ENCODE data around the gene ELOVL1. TPM values are rescaled to one million over a fixed set of nuclear protein-coding genes. Genes with fewer than 3 reads are reported as not detected.

The ELOVL1 gene
- polyA plus RNA-seq, 2 of the 4 experiments (the other 2 are of a cell fraction) = 105 to 124 TPM

GRCh38 chr1:43358121-43358745 lies 9.6 kb downstream of the ELOVL1 start (continued):
- no peak for TF ChIP-seq TP53 (CRISPR knock-in tag; IDR thresholded peaks at IDR 0.05)
- peak; percentile 72 for TF ChIP-seq POLR2A (IDR thresholded peaks at IDR 0.05; ENCODE audit: low read length)
- TF ChIP-seq ZNF302 (CRISPR knock-in tag; IDR thresholded peaks at IDR 0.05) = no peak
- TF ChIP-seq RAD21 (conservative IDR thresholded peaks at IDR 0.05 in 1 of 2, IDR thresholded peaks at IDR 0.05 in 1 of 2) = peak in 1 of 2 experiments; percentile 30; a peak in 2 of 5 replicates
- no peak for TF ChIP-seq KDM5A (IDR thresholded peaks at IDR 0.05)
- no peak for TF ChIP-seq E2F6 (IDR thresholded peaks at IDR 0.05; ENCODE audit: borderline replicate concordance, low read depth)
- no peak for TF ChIP-seq ESRRA (IDR thresholded peaks at IDR 0.05; ENCODE audit: borderline replicate concordance, low read length)
- no peak for TF ChIP-seq FOSL2 (IDR thresholded peaks at IDR 0.05)
- no peak for TF ChIP-seq FOSL2 (CRISPR knock-in tag; IDR thresholded peaks at IDR 0.05)
- TF ChIP-seq MAX (IDR thresholded peaks at IDR 0.05) = no peak
- no peak for TF ChIP-seq POLR2AphosphoS2 (conservative IDR thresholded peaks at IDR 0.05; ENCODE audit: low read length)
- TF ChIP-seq PHF8 (IDR thresholded peaks at IDR 0.05; ENCODE audit: borderline replicate concordance, low read depth) = peak; percentile 59; the same call in 1 of the 2 replicates
- no peak for TF ChIP-seq GATA3 (IDR thresholded peaks at IDR 0.05; ENCODE audit: borderline replicate concordance)
- peak; percentile 47 for TF ChIP-seq CTCF (IDR thresholded peaks at IDR 0.05)
- TF ChIP-seq HEYL (CRISPR knock-in tag; IDR thresholded peaks at IDR 0.05) = no peak
- no peak for TF ChIP-seq ZSCAN20 (CRISPR knock-in tag; IDR thresholded peaks at IDR 0.05)
- no peak for TF ChIP-seq MAFK (IDR thresholded peaks at IDR 0.05; ENCODE audit: partially characterized antibody)
- no peak for TF ChIP-seq CHD2 (IDR thresholded peaks at IDR 0.05; ENCODE audit: low read length, partially characterized antibody)
- TF ChIP-seq CHD4 (IDR thresholded peaks at IDR 0.05; ENCODE audit: borderline replicate concordance) = no peak
- no peak for TF ChIP-seq ZFP36 (IDR thresholded peaks at IDR 0.05; ENCODE audit: borderline replicate concordance, partially characterized antibody)
- no peak for TF ChIP-seq RARB (CRISPR knock-in tag; IDR thresholded peaks at IDR 0.05)
- no peak for TF ChIP-seq KDM1A (IDR thresholded peaks at IDR 0.05; ENCODE audit: low read depth)
- no peak for TF ChIP-seq RFX5 (IDR thresholded peaks at IDR 0.05)
- TF ChIP-seq BHLHE40 (IDR thresholded peaks at IDR 0.05; ENCODE audit: low read depth, low read length) = no peak
- TF ChIP-seq SREBF2 (IDR thresholded peaks at IDR 0.05) = no peak
- TF ChIP-seq JUN (IDR thresholded peaks at IDR 0.05) = peak; percentile 78 to 81
- no peak for TF ChIP-seq CBX2 (IDR thresholded peaks at IDR 0.05; ENCODE audit: borderline replicate concordance, low read depth)

- H3K4me1 ChIP-seq = peaks cover 30% of the 10 kb centered on the region
- H3K27ac ChIP-seq = peak overlapping the region in 1 of 2 experiments; percentile 97; a peak in 2 of 6 replicates
- FAIRE-seq (no peak), DNase-seq (ENCODE audit: low read depth in 1 of 2, low spot score in 1 of 2) (no peak), ATAC-seq (no peak)
- H3K4me3 ChIP-seq = no peak overlapping the region
- no peaks in the 10 kb centered on the region for H3K9me3 ChIP-seq
- CTCF ChIA-PET = interaction anchor here (1.7 to 3.3 kb wide), 2 partner anchors 25 to 120 kb away, joined by 4 to 9 read pairs; no protein-coding TSS in a partner anchor
- TF ChIP-seq BHLHE40 (IDR thresholded peaks at IDR 0.05; ENCODE audit: low read depth, low read length) (no peak), EP300 (IDR thresholded peaks at IDR 0.05) (no peak), FOSL2 (IDR thresholded peaks at IDR 0.05) (no peak), FOSL2 (CRISPR knock-in tag; IDR thresholded peaks at IDR 0.05) (no peak), CTCF (IDR thresholded peaks at IDR 0.05) (no peak), CHD4 (IDR thresholded peaks at IDR 0.05; ENCODE audit: borderline replicate concordance) (no peak), JUN (IDR thresholded peaks at IDR 0.05) (no peak), RFX5 (IDR thresholded peaks at IDR 0.05) (no peak), HOXB5 (CRISPR knock-in tag; IDR thresholded peaks at IDR 0.05) (no peak), FOSB (CRISPR knock-in tag; IDR thresholded peaks at IDR 0.05) (no peak), GATA3 (IDR thresholded peaks at IDR 0.05; ENCODE audit: borderline replicate concordance) (no peak), HOXA7 (CRISPR knock-in tag; IDR thresholded peaks at IDR 0.05) (no peak), HEYL (CRISPR knock-in tag; IDR thresholded peaks at IDR 0.05) (no peak)
- POLR2A ChIA-PET = interaction anchor here (2.6 kb wide), 1 partner anchor 150 kb away, joined by 10 read pairs; no protein-coding TSS in a partner anchor
- H3K4me2 ChIP-seq = peak overlapping the region; percentile 91
- WGBS (ENCODE audit: missing lambda C conversion rate) = 95% methylated on average over 4 of the region's 4 CpGs
These were observed 10.6 kb downstream of the ELOVL1 start for GRCh38 chr1:43357251-43357650.

Measured in A549 (cell line).